Mesenchymal stem cell (in vitro differentiated cells and primary cell): ENCODE results near the gene RLN2.

Experiments
- DNase-seq: peaks from one replicate; pipeline ENCODE4 v3.0.0-alpha.2; 2013
- H2AFZ ChIP-seq: one replicate; pipeline ENCODE4 v1.6.1; 2013; ENCODE audit warnings: low read depth, mild to moderate bottlenecking, control low read depth, inconsistent platforms, low read length, moderate library complexity
- H2AK5ac ChIP-seq: 2 replicates; pipeline ENCODE4 v1.6.1; 2013; ENCODE audit warnings: low read length, moderate library complexity, mild to moderate bottlenecking, inconsistent platforms; ENCODE audit not compliant: severe bottlenecking
- H2BK120ac ChIP-seq: one replicate; pipeline ENCODE4 v1.6.1; 2013; ENCODE audit warnings: low read depth, mild to moderate bottlenecking, inconsistent platforms, low read length, moderate library complexity
- H2BK12ac ChIP-seq, 2 experiments: one replicate each; pipeline ENCODE4 v1.6.1; 2013; ENCODE audit warnings: inconsistent platforms in 2 of 2, low read length in 2 of 2, mild to moderate bottlenecking in 2 of 2, moderate library complexity in 2 of 2, control low read depth in 1 of 2
- H2BK15ac ChIP-seq: one replicate; pipeline ENCODE4 v1.6.1; 2013; ENCODE audit warnings: mild to moderate bottlenecking, low read depth, inconsistent platforms; ENCODE audit not compliant: poor library complexity, severe bottlenecking
- H2BK5ac ChIP-seq: 2 replicates; pipeline ENCODE4 v1.6.1; 2013; ENCODE audit warnings: low read depth, mild to moderate bottlenecking, low read length, control low read depth, inconsistent platforms; ENCODE audit not compliant: poor library complexity, severe bottlenecking
- H3K14ac ChIP-seq, 2 experiments: one replicate each; pipeline ENCODE4 v1.6.1; 2013; ENCODE audit warnings: inconsistent platforms in 2 of 2, low read length in 2 of 2, control low read depth in 1 of 2, mild to moderate bottlenecking in 1 of 2, moderate library complexity in 1 of 2
- H3K18ac ChIP-seq, 2 experiments: one replicate each; pipeline ENCODE4 v1.6.1; 2013; ENCODE audit warnings: inconsistent platforms in 2 of 2, low read length in 2 of 2, control low read depth in 1 of 2, low read depth in 1 of 2, mild to moderate bottlenecking in 1 of 2
- H3K23ac ChIP-seq, 2 experiments: one replicate each; pipeline ENCODE4 v1.6.1; 2013; ENCODE audit warnings: inconsistent platforms in 2 of 2, low read length in 2 of 2, mild to moderate bottlenecking in 2 of 2, moderate library complexity in 2 of 2, control low read depth in 1 of 2
- H3K27ac ChIP-seq: 2 replicates; pipeline ENCODE4 v1.5.1; 2013; ENCODE audit warnings: mild to moderate bottlenecking, moderate library complexity, low read length, control low read depth, inconsistent platforms; ENCODE audit not compliant: poor library complexity, severe bottlenecking
- H3K27me3 ChIP-seq, 2 experiments: 2 replicates each; pipeline versions ENCODE4 v1.6.1 to v1.7.0; 2013; ENCODE audit warnings: low read length in 2 of 2, mild to moderate bottlenecking in 2 of 2, moderate library complexity in 2 of 2, control low read depth in 1 of 2, inconsistent platforms in 1 of 2; ENCODE audit not compliant: control insufficient read depth in 1 of 2, insufficient read depth in 1 of 2
- H3K36me3 ChIP-seq, 2 experiments: 2 replicates each; pipeline versions ENCODE4 v1.6.1 to v1.7.0; 2013; ENCODE audit warnings: low read length in 2 of 2, control low read depth in 1 of 2, inconsistent platforms in 1 of 2, low read depth in 1 of 2, mild to moderate bottlenecking in 1 of 2; ENCODE audit not compliant: insufficient read depth in 2 of 2, control insufficient read depth in 1 of 2
- H3K4ac ChIP-seq, 2 experiments: one replicate each; pipeline ENCODE4 v1.6.1; 2013; ENCODE audit warnings: inconsistent platforms in 2 of 2, low read length in 2 of 2, mild to moderate bottlenecking in 2 of 2, moderate library complexity in 2 of 2, control low read depth in 1 of 2, low read depth in 1 of 2
- H3K4me1 ChIP-seq: 2 replicates; pipeline ENCODE4 v1.6.1; 2013; ENCODE audit warnings: low read depth, low read length, control low read depth; ENCODE audit not compliant: control insufficient read depth, insufficient read depth
- H3K4me2 ChIP-seq: 2 replicates; pipeline ENCODE4 v1.6.1; 2013; ENCODE audit warnings: low read length, mild to moderate bottlenecking, inconsistent platforms; ENCODE audit not compliant: poor library complexity, severe bottlenecking
- H3K4me3 ChIP-seq, 2 experiments: 2 replicates each; pipeline versions ENCODE4 v1.5.1 to v1.7.0; 2013; ENCODE audit warnings: low read length in 2 of 2, mild to moderate bottlenecking in 2 of 2, control low read depth in 1 of 2, low read depth in 1 of 2; ENCODE audit not compliant: insufficient read depth in 1 of 2
- H3K79me1 ChIP-seq: replicated peaks from 2 replicates; pipeline ENCODE4 v1.6.1; 2013; ENCODE audit warnings: mild to moderate bottlenecking, control low read depth, low read length, inconsistent platforms; ENCODE audit not compliant: poor library complexity, severe bottlenecking
- H3K9ac ChIP-seq: 2 replicates; pipeline ENCODE4 v1.7.0; 2013; ENCODE audit warnings: mild to moderate bottlenecking, low read length, moderate library complexity
- H3K9me3 ChIP-seq: 2 replicates; pipeline ENCODE4 v1.7.0; 2013; ENCODE audit warnings: mild to moderate bottlenecking, low read length; ENCODE audit not compliant: control insufficient read depth
- H4K8ac ChIP-seq: one replicate; pipeline ENCODE4 v1.6.1; 2013; ENCODE audit warnings: inconsistent platforms, mild to moderate bottlenecking, low read length, moderate library complexity
- H4K91ac ChIP-seq: one replicate; pipeline ENCODE4 v1.6.1; 2013; ENCODE audit warnings: mild to moderate bottlenecking, low read length, inconsistent platforms
- WGBS: methylation state at CpG from one replicate; pipeline ENCODE4 v1.1.7; 2013; ENCODE audit warnings: mixed read lengths; 5-methylcytosine and 5-hydroxymethylcytosine counted together

Gene RLN2

GRCh38 chr9:5315187-5315923, 10.8 kb upstream of the RLN2 start:
- H3K4me1 ChIP-seq = peaks cover 4% of the 10 kb centered on the region
- no peak overlapping the region for H2BK5ac ChIP-seq
- peaks cover 0 to 9% of the 10 kb centered on the region in 2 experiments for H3K27me3 ChIP-seq
- no peak overlapping the region for H2AFZ ChIP-seq
- H3K9me3 ChIP-seq = peaks cover 25% of the 10 kb centered on the region
- 56% methylated on average over 3 of the region's 4 CpGs for WGBS
- no peaks in the 10 kb centered on the region for H3K79me1 ChIP-seq
- no peak overlapping the region for H3K27ac ChIP-seq
- no peak overlapping the region for H2BK12ac ChIP-seq
- H3K36me3 ChIP-seq = no peaks in the 10 kb centered on the region
- H3K4me2 ChIP-seq = no peak overlapping the region
- DNase-seq = no peak
- no peak overlapping the region for H2BK15ac ChIP-seq
- H3K9ac ChIP-seq = no peak overlapping the region
- H3K18ac ChIP-seq = no peak overlapping the region
- no peak overlapping the region for H4K8ac ChIP-seq
- H3K4ac ChIP-seq = no peak overlapping the region
- no peak overlapping the region for H4K91ac ChIP-seq
- no peak overlapping the region for H3K4me3 ChIP-seq
- H3K14ac ChIP-seq = no peak overlapping the region
- H2BK120ac ChIP-seq = no peak overlapping the region
- H3K23ac ChIP-seq = no peak overlapping the region
- H2AK5ac ChIP-seq = no peak overlapping the region

DNA sequence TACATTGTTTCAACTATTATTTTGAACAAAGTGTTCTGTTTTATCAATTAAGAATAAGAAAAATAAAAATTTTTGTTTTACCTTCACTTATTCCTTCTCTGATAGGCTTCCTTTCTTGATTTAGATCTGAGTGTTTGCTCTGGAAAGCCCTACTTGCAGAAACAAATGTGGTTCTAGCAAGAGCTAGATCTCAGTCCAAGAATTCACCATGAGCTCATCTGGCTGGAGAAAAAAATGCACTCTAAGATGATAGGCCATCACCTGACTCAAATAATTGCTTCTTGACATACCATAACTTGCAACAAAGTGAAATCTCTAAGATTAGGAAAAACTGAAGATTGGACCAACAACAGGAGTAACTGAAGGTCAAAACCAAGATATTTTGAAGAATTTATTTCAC, 6.3 kb upstream of the RLN2 start:
- H2BK120ac ChIP-seq = no peak overlapping the region
- no peak overlapping the region for H3K27ac ChIP-seq
- no peak overlapping the region for H3K9ac ChIP-seq
- H3K27me3 ChIP-seq = peaks cover 0 to 30% of the 10 kb centered on the region in 2 experiments
- H3K23ac ChIP-seq = no peak overlapping the region
- H3K79me1 ChIP-seq = no peaks in the 10 kb centered on the region
- no peak overlapping the region for H3K4ac ChIP-seq
- DNase-seq = no peak
- no peaks in the 10 kb centered on the region for H3K36me3 ChIP-seq
- no peak overlapping the region for H3K14ac ChIP-seq
- no peak overlapping the region for H2BK5ac ChIP-seq
- H2BK15ac ChIP-seq = no peak overlapping the region
- no peak overlapping the region for H3K18ac ChIP-seq
- no peaks in the 10 kb centered on the region for H3K4me1 ChIP-seq
- H3K4me2 ChIP-seq = no peak overlapping the region
- no peak overlapping the region for H4K8ac ChIP-seq
- H3K4me3 ChIP-seq = no peak overlapping the region
- no peak overlapping the region for H2AK5ac ChIP-seq
- H2BK12ac ChIP-seq = no peak overlapping the region
- no peak overlapping the region for H2AFZ ChIP-seq
- H3K9me3 ChIP-seq = peaks cover 20% of the 10 kb centered on the region
- H4K91ac ChIP-seq = no peak overlapping the region

- no peak overlapping the region for H2BK12ac ChIP-seq
Observed at GRCh38 chr9:5305741-5306140, 1.2 kb upstream of the RLN2 start.

DNA sequence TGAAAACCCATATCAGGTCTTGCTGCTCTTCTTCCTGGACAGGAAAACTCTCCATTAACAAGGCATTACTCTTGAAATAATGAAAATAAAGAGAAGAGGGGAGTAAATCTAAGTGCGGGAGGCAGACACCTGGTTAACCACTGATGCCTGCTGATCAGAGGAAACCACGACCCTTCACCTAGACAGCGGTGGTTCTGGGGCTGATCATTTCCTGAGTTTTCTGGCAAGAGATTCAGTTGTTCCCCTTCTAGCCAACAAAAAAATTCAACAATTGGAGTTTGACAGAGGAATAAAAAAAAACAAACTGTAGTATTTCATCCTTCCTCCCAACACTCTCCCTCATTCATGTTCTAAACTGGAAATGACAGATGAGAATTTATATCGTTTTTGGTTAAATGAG, 3.0 kb downstream of the RLN2 start:
- Histone ChIP-seq H3K27me3 (peaks cover 0 to 5% of the 10 kb centered on the region in 2 experiments), H2BK15ac (no peak overlapping the region), H2BK5ac (no peak overlapping the region), H3K14ac (no peak overlapping the region), H3K4me2 (no peak overlapping the region), H4K91ac (no peak overlapping the region), H3K4me3 (no peak overlapping the region), H3K4me1 (no peaks in the 10 kb centered on the region), H3K9ac (no peak overlapping the region), H3K18ac (no peak overlapping the region), H2AFZ (no peak overlapping the region), H2BK12ac (no peak overlapping the region), H3K4ac (no peak overlapping the region), H3K27ac (no peak overlapping the region), H4K8ac (no peak overlapping the region), H3K9me3 (peaks cover 5% of the 10 kb centered on the region), H3K36me3 (no peaks in the 10 kb centered on the region), H3K23ac (no peak overlapping the region), H2BK120ac (no peak overlapping the region), H2AK5ac (no peak overlapping the region), H3K79me1 (no peaks in the 10 kb centered on the region)
- WGBS = 100% methylated on average over 1 of the region's 4 CpGs
- no peak for DNase-seq

More at GRCh38 chr9:5305741-5306140, 1.2 kb upstream of the RLN2 start:
- Histone ChIP-seq H4K8ac (no peak overlapping the region), H3K14ac (no peak overlapping the region), H3K9me3 (no peaks in the 10 kb centered on the region), H3K18ac (no peak overlapping the region), H3K27me3 (peaks cover 0 to 22% of the 10 kb centered on the region in 2 experiments), H2BK120ac (no peak overlapping the region), H3K23ac (no peak overlapping the region), H3K4me1 (no peaks in the 10 kb centered on the region), H3K27ac (no peak overlapping the region), H3K4me3 (no peak overlapping the region), H2AK5ac (no peak overlapping the region), H3K9ac (no peak overlapping the region), H3K79me1 (no peaks in the 10 kb centered on the region), H4K91ac (no peak overlapping the region), H3K36me3 (no peaks in the 10 kb centered on the region), H2BK5ac (no peak overlapping the region), H3K4me2 (no peak overlapping the region), H2BK15ac (no peak overlapping the region), H3K4ac (no peak overlapping the region), H2AFZ (no peak overlapping the region)
- WGBS = 81% methylated on average over 2 of the region's 2 CpGs
- DNase-seq = no peak
